ENCODE results near the gene LRRC38.

The LRRC38 gene

DNA sequence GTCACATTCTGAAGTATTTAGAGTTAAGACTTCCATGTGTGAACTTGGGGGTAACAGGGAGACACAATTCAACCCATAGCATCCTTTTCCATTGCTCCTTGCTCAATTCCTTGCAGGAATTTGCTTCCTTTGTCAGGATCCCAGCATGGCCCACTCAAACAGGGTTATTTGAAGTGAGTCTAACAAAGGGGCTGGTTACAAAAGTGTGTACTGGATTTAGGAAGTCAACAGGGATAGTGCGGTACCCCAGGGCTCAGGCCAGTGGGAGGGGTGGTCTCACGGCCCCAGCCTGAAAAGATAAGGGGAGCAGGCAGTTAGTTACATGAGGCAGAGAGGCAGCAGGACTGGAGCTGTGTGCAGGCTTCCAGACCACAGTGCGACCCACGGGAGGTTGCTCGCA, 14.4 kb downstream of the LRRC38 start:
- Histone ChIP-seq H3K36me3 (ENCODE audit: control insufficient read depth, insufficient read depth, low read length) (no peaks in the 10 kb centered on the region), H3K27me3 (replicated peaks; ENCODE audit: control insufficient read depth, insufficient read depth, low read length, poor library complexity, severe bottlenecking) (peaks cover 3% of the 10 kb centered on the region), H3K4me1 (ENCODE audit: control insufficient read depth, insufficient read depth, low read length, poor library complexity, severe bottlenecking) (no peaks in the 10 kb centered on the region), H3K9me3 (ENCODE audit: control insufficient read depth, low read length) (no peaks in the 10 kb centered on the region), H3K27ac (ENCODE audit: insufficient read depth, low read length, poor library complexity, severe bottlenecking) (no peak overlapping the region), H3K4me3 (ENCODE audit: insufficient read depth, low read depth, low read length, poor library complexity, severe bottlenecking) (no peak overlapping the region)
- DNase-seq: no peak

GRCh38 chr1:13498553-13498952, 15.2 kb downstream of the LRRC38 start:
- H3K36me3 ChIP-seq (ENCODE audit: control insufficient read depth, insufficient read depth, low read length): no peaks in the 10 kb centered on the region
- H3K4me3 ChIP-seq (ENCODE audit: insufficient read depth, low read depth, low read length, poor library complexity, severe bottlenecking): no peak overlapping the region
- H3K27ac ChIP-seq (ENCODE audit: insufficient read depth, low read length, poor library complexity, severe bottlenecking): no peak overlapping the region
- H3K4me1 ChIP-seq (ENCODE audit: control insufficient read depth, insufficient read depth, low read length, poor library complexity, severe bottlenecking): no peaks in the 10 kb centered on the region
- H3K9me3 ChIP-seq (ENCODE audit: control insufficient read depth, low read length): no peaks in the 10 kb centered on the region
- peaks cover 3% of the 10 kb centered on the region for H3K27me3 ChIP-seq (replicated peaks; ENCODE audit: control insufficient read depth, insufficient read depth, low read length, poor library complexity, severe bottlenecking)
- DNase-seq: no peak

DNA sequence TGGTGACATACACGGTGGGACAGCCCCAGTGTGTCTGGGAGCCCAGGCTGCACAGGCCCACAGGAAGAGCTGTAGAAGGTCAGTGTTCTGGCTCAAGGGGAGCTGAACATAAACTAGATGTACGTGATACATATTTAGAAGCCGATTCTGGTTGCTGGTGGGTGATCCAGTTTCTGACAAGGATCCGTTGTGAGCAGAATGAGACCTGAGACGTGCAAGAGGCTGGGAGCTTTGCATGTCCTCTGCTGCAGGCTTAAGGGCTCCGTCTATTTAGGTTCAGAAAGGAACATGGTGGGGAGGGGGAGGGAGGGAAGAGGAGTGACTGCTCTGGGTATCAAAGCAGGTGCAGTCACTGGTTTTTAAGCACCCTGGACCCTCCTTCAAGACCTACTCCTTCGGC, 18.6 kb downstream of the LRRC38 start:
- H3K4me1 ChIP-seq (ENCODE audit: control insufficient read depth, insufficient read depth, low read length, poor library complexity, severe bottlenecking): no peaks in the 10 kb centered on the region
- no peak overlapping the region for H3K4me3 ChIP-seq (ENCODE audit: insufficient read depth, low read depth, low read length, poor library complexity, severe bottlenecking)
- no peaks in the 10 kb centered on the region for H3K36me3 ChIP-seq (ENCODE audit: control insufficient read depth, insufficient read depth, low read length)
- no peaks in the 10 kb centered on the region for H3K9me3 ChIP-seq (ENCODE audit: control insufficient read depth, low read length)
- no peak overlapping the region for H3K27ac ChIP-seq (ENCODE audit: insufficient read depth, low read length, poor library complexity, severe bottlenecking)
- H3K27me3 ChIP-seq (replicated peaks; ENCODE audit: control insufficient read depth, insufficient read depth, low read length, poor library complexity, severe bottlenecking): peaks cover 3% of the 10 kb centered on the region
- DNase-seq: no peak

DNA sequence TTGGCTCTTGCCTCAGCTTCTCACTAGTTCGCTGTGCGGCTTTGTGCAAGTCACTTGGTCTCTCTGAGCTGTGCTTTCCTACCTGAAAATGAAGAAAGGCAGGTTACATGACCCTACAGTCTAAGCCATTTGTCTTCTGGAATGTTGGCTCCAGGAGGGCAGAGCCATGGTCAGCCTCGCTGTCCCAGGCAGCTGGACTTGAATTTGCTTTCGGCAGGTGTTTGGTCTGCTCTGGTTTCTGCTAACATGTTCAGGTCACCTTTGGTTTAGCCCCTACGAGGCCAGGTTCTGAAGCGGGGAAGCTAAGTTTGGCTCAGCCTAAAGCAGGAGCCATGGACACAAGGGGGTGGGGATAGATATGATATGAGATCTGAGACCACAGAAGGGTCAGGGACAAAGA, 19.1 kb downstream of the LRRC38 start:
- Histone ChIP-seq H3K27ac (ENCODE audit: insufficient read depth, low read length, poor library complexity, severe bottlenecking) (no peak overlapping the region), H3K4me3 (ENCODE audit: insufficient read depth, low read depth, low read length, poor library complexity, severe bottlenecking) (no peak overlapping the region), H3K4me1 (ENCODE audit: control insufficient read depth, insufficient read depth, low read length, poor library complexity, severe bottlenecking) (no peaks in the 10 kb centered on the region), H3K27me3 (replicated peaks; ENCODE audit: control insufficient read depth, insufficient read depth, low read length, poor library complexity, severe bottlenecking) (peaks cover 3% of the 10 kb centered on the region), H3K9me3 (ENCODE audit: control insufficient read depth, low read length) (no peaks in the 10 kb centered on the region), H3K36me3 (ENCODE audit: control insufficient read depth, insufficient read depth, low read length) (no peaks in the 10 kb centered on the region)
- DNase-seq: no peak

GRCh38 chr1:13494025-13494424, 19.8 kb downstream of the LRRC38 start:
- no peak overlapping the region for H3K27ac ChIP-seq (ENCODE audit: insufficient read depth, low read length, poor library complexity, severe bottlenecking)
- no peaks in the 10 kb centered on the region for H3K36me3 ChIP-seq (ENCODE audit: control insufficient read depth, insufficient read depth, low read length)
- H3K27me3 ChIP-seq (replicated peaks; ENCODE audit: control insufficient read depth, insufficient read depth, low read length, poor library complexity, severe bottlenecking): peaks cover 3% of the 10 kb centered on the region
- DNase-seq: no peak
- no peaks in the 10 kb centered on the region for H3K9me3 ChIP-seq (ENCODE audit: control insufficient read depth, low read length)
- H3K4me3 ChIP-seq (ENCODE audit: insufficient read depth, low read depth, low read length, poor library complexity, severe bottlenecking): no peak overlapping the region
- no peaks in the 10 kb centered on the region for H3K4me1 ChIP-seq (ENCODE audit: control insufficient read depth, insufficient read depth, low read length, poor library complexity, severe bottlenecking)

- no peak for DNase-seq
Observed at GRCh38 chr1:13492711-13493110, 21.1 kb downstream of the LRRC38 start.

GRCh38 chr1:13487957-13488356, 25.8 kb downstream of the LRRC38 start:
- no peaks in the 10 kb centered on the region for H3K36me3 ChIP-seq (ENCODE audit: control insufficient read depth, insufficient read depth, low read length)
- H3K4me1 ChIP-seq (ENCODE audit: control insufficient read depth, insufficient read depth, low read length, poor library complexity, severe bottlenecking): no peaks in the 10 kb centered on the region
- no peak for DNase-seq
- no peak overlapping the region for H3K4me3 ChIP-seq (ENCODE audit: insufficient read depth, low read depth, low read length, poor library complexity, severe bottlenecking)
- H3K27ac ChIP-seq (ENCODE audit: insufficient read depth, low read length, poor library complexity, severe bottlenecking): no peak overlapping the region
- no peaks in the 10 kb centered on the region for H3K27me3 ChIP-seq (replicated peaks; ENCODE audit: control insufficient read depth, insufficient read depth, low read length, poor library complexity, severe bottlenecking)
- no peaks in the 10 kb centered on the region for H3K9me3 ChIP-seq (ENCODE audit: control insufficient read depth, low read length)

More at GRCh38 chr1:13492711-13493110, 21.1 kb downstream of the LRRC38 start:
- H3K4me3 ChIP-seq (ENCODE audit: insufficient read depth, low read depth, low read length, poor library complexity, severe bottlenecking): no peak overlapping the region
- H3K9me3 ChIP-seq (ENCODE audit: control insufficient read depth, low read length): no peaks in the 10 kb centered on the region
- H3K27ac ChIP-seq (ENCODE audit: insufficient read depth, low read length, poor library complexity, severe bottlenecking): no peak overlapping the region
- no peaks in the 10 kb centered on the region for H3K36me3 ChIP-seq (ENCODE audit: control insufficient read depth, insufficient read depth, low read length)
- peaks cover 3% of the 10 kb centered on the region for H3K27me3 ChIP-seq (replicated peaks; ENCODE audit: control insufficient read depth, insufficient read depth, low read length, poor library complexity, severe bottlenecking)
- H3K4me1 ChIP-seq (ENCODE audit: control insufficient read depth, insufficient read depth, low read length, poor library complexity, severe bottlenecking): no peaks in the 10 kb centered on the region

DNA sequence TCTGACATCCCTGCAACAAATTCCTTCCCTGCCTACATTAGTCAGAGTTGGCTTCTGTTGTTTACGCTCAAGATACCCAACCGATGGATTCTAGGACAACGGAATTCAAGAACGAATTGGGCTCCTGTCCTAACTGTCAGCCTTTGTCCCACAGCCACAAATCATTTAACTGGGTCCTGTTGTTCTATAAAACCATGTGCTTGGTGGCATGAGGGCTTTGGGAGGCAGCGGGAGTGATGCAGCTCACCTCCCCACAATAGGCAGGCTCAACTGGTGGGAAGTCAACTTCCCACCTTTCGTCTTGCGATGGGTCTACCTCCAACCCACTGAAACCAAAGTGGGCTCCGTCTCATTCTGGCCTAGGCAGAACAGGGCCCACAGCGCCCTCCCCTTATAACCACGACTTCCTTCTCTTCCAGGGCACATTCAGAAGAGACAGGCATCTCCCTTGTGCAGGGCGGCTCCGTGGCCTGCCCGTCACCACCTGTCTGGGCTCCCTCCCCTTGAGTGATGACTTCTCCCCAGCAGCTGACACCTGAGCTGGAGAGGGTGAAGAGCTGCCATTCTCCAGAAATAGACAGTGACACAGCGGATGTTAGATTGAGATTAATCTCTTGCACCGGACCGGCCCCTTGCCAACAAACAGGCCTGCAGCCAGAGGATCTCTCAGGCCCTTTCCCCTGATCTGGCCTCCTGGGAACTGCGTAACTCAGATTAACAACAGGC, 26.5 kb downstream of the LRRC38 start:
- H3K27me3 ChIP-seq (replicated peaks; ENCODE audit: control insufficient read depth, insufficient read depth, low read length, poor library complexity, severe bottlenecking): no peaks in the 10 kb centered on the region
- H3K9me3 ChIP-seq (ENCODE audit: control insufficient read depth, low read length): no peaks in the 10 kb centered on the region

GRCh38 chr1:13483946-13484345, 29.9 kb downstream of the LRRC38 start:
- H3K9me3 ChIP-seq (ENCODE audit: control insufficient read depth, low read length): no peaks in the 10 kb centered on the region
- no peak overlapping the region for H3K4me3 ChIP-seq (ENCODE audit: insufficient read depth, low read depth, low read length, poor library complexity, severe bottlenecking)
- no peak overlapping the region for H3K27ac ChIP-seq (ENCODE audit: insufficient read depth, low read length, poor library complexity, severe bottlenecking)
- no peaks in the 10 kb centered on the region for H3K4me1 ChIP-seq (ENCODE audit: control insufficient read depth, insufficient read depth, low read length, poor library complexity, severe bottlenecking)
- H3K27me3 ChIP-seq (replicated peaks; ENCODE audit: control insufficient read depth, insufficient read depth, low read length, poor library complexity, severe bottlenecking): no peaks in the 10 kb centered on the region
- H3K36me3 ChIP-seq (ENCODE audit: control insufficient read depth, insufficient read depth, low read length): no peaks in the 10 kb centered on the region
- no peak for DNase-seq

More for the DNA sequence above, 26.5 kb downstream of the LRRC38 start:
- Histone ChIP-seq H3K4me1 (ENCODE audit: control insufficient read depth, insufficient read depth, low read length, poor library complexity, severe bottlenecking) (no peaks in the 10 kb centered on the region), H3K4me3 (ENCODE audit: insufficient read depth, low read depth, low read length, poor library complexity, severe bottlenecking) (no peak overlapping the region), H3K27ac (ENCODE audit: insufficient read depth, low read length, poor library complexity, severe bottlenecking) (no peak overlapping the region), H3K36me3 (ENCODE audit: control insufficient read depth, insufficient read depth, low read length) (no peaks in the 10 kb centered on the region)
- DNase-seq: no peak

DNA sequence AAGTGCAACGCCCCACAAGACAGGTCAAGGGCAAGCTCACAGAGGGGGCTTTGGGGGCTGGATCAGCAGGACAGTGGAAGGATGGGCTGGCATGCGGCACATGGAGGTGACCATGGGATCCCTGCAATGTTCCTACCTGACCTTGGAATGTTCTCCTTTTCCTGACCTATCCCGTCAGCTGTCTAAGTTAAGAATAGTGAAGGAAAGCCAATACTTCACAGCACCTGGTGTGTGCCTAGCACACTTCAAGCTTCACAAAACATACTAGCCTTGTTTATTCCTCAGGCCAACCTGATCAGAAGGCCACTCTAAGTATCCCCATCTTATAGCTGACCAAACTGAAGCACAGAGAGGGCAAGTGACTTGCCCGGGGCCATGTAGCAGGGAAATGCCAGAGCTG, 31.2 kb downstream of the LRRC38 start:
- no peaks in the 10 kb centered on the region for H3K27me3 ChIP-seq (replicated peaks; ENCODE audit: control insufficient read depth, insufficient read depth, low read length, poor library complexity, severe bottlenecking)
- no peaks in the 10 kb centered on the region for H3K4me1 ChIP-seq (ENCODE audit: control insufficient read depth, insufficient read depth, low read length, poor library complexity, severe bottlenecking)
- H3K36me3 ChIP-seq (ENCODE audit: control insufficient read depth, insufficient read depth, low read length): no peaks in the 10 kb centered on the region
- no peaks in the 10 kb centered on the region for H3K9me3 ChIP-seq (ENCODE audit: control insufficient read depth, low read length)
- H3K4me3 ChIP-seq (ENCODE audit: insufficient read depth, low read depth, low read length, poor library complexity, severe bottlenecking): no peak overlapping the region
- no peak for DNase-seq
- H3K27ac ChIP-seq (ENCODE audit: insufficient read depth, low read length, poor library complexity, severe bottlenecking): no peak overlapping the region

Data from effector memory CD4-positive, alpha-beta T cell (primary cell).